DOHH2 (cell line): ENCODE measurements around the gene AUTS2.

Experiments
- H3F3A ChIP-seq: fragments of 200-600 bp; sonication (generic), shearing (Covaris generic); 2 replicates; pipeline ENCODE4 v1.6.0; 2016; ENCODE audit warnings: antibody characterized with exemption, mild to moderate bottlenecking; ENCODE audit not compliant: control insufficient read depth, insufficient read depth
- H3K27ac ChIP-seq: fragments of 200-600 bp; sonication (generic); 2 replicates; pipeline ENCODE4 v1.5.1; 2014; ENCODE audit warnings: low read depth, mild to moderate bottlenecking, low read length, moderate library complexity
- H3K27me3 ChIP-seq: fragments of 200-600 bp; sonication (generic); 2 replicates; pipeline ENCODE4 v1.6.1; 2014; ENCODE audit warnings: mild to moderate bottlenecking, low read length, mixed read lengths; ENCODE audit not compliant: control insufficient read depth
- H3K36me3 ChIP-seq: fragments of 200-600 bp; sonication (generic); 2 replicates; pipeline ENCODE4 v1.6.1; 2014; ENCODE audit warnings: mild to moderate bottlenecking, low read length, moderate library complexity, mixed read lengths; ENCODE audit not compliant: control insufficient read depth
- H3K4me1 ChIP-seq: fragments of 200-600 bp; sonication (generic); 2 replicates; pipeline ENCODE4 v1.6.1; 2014; ENCODE audit warnings: mild to moderate bottlenecking, low read length, mixed read lengths; ENCODE audit not compliant: control insufficient read depth
- H3K4me2 ChIP-seq: fragments of 200-600 bp; sonication (generic); 2 replicates; pipeline ENCODE4 v1.6.0; 2014; ENCODE audit warnings: mild to moderate bottlenecking, low read length, moderate library complexity
- H3K4me3 ChIP-seq: fragments of 200-600 bp; sonication (generic); 2 replicates; pipeline ENCODE4 v1.5.1; 2014; ENCODE audit warnings: mild to moderate bottlenecking, low read length, mixed read lengths
- H3K79me2 ChIP-seq: fragments of 200-600 bp; sonication (generic); 2 replicates; pipeline ENCODE4 v1.6.1; 2014; ENCODE audit warnings: mild to moderate bottlenecking, low read length, mixed read lengths; ENCODE audit not compliant: control insufficient read depth
- H3K9me2 ChIP-seq: fragments of 200-600 bp; sonication (generic); replicated peaks from 2 replicates; pipeline ENCODE4 v1.6.1; 2014; ENCODE audit warnings: mild to moderate bottlenecking, low read length, mixed read lengths; ENCODE audit not compliant: control insufficient read depth
- H3K9me3 ChIP-seq: fragments of 200-600 bp; sonication (generic); 2 replicates; pipeline ENCODE4 v1.6.1; 2014; ENCODE audit warnings: antibody characterized with exemption, low read length, mixed read lengths; ENCODE audit not compliant: control insufficient read depth, insufficient read depth
- H4K20me1 ChIP-seq: fragments of 200-600 bp; sonication (generic); 2 replicates; pipeline ENCODE4 v1.6.0; 2014; ENCODE audit warnings: low read depth, mild to moderate bottlenecking, antibody characterized with exemption, low read length, moderate library complexity; ENCODE audit not compliant: control insufficient read depth, insufficient read depth
- EZH2phosphoT487 ChIP-seq: fragments of 200-600 bp; sonication (generic); IDR thresholded peaks from 2 replicates; pipeline ENCODE4 v1.6.1; 2017; ENCODE audit warnings: borderline replicate concordance, mild to moderate bottlenecking, antibody characterized with exemption, low read length, moderate library complexity, mixed read lengths
- TF ChIP-seq, protein P1 (sequence below): fragments of 200-600 bp; sonication (generic); IDR thresholded peaks from one replicate; pipeline ENCODE4 v1.5.1; 2014; ENCODE audit warnings: antibody characterized with exemption, mild to moderate bottlenecking, low read depth, low read length; ENCODE audit not compliant: poor library complexity, severe bottlenecking

AUTS2 gene

DNA sequence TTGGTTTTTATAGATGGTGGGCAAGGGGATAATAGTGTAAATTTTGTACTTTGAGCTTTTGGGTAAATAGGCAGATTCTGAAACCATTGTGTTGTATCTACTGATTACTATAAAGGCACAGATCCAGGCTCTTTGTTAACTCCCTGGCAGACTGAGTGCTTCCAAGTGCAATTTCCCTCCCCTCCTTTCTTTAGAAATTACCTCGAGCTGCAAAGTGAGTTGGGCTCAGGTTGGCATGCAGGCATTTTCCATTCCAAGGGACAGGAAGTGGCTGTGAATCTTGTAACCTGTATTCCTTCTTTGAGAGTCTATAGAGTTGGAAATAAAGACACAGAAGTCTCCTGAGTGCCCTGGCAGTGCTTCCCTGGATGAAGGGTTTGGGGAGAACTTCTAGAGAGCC lies 1039.5 kb downstream of the AUTS2 start:
- Histone ChIP-seq H3K4me2 (no peak overlapping the region), H3K79me2 (no peaks in the 10 kb centered on the region), H3K27ac (no peak overlapping the region), H3K9me3 (no peaks in the 10 kb centered on the region), H3K4me1 (no peaks in the 10 kb centered on the region), H3K27me3 (no peaks in the 10 kb centered on the region), H3K4me3 (no peak overlapping the region), H3K9me2 (no peaks in the 10 kb centered on the region), H3K36me3 (no peaks in the 10 kb centered on the region), H4K20me1 (no peaks in the 10 kb centered on the region), H3F3A (no peaks in the 10 kb centered on the region)
- TF ChIP-seq EZH2phosphoT487: no peak

DNA sequence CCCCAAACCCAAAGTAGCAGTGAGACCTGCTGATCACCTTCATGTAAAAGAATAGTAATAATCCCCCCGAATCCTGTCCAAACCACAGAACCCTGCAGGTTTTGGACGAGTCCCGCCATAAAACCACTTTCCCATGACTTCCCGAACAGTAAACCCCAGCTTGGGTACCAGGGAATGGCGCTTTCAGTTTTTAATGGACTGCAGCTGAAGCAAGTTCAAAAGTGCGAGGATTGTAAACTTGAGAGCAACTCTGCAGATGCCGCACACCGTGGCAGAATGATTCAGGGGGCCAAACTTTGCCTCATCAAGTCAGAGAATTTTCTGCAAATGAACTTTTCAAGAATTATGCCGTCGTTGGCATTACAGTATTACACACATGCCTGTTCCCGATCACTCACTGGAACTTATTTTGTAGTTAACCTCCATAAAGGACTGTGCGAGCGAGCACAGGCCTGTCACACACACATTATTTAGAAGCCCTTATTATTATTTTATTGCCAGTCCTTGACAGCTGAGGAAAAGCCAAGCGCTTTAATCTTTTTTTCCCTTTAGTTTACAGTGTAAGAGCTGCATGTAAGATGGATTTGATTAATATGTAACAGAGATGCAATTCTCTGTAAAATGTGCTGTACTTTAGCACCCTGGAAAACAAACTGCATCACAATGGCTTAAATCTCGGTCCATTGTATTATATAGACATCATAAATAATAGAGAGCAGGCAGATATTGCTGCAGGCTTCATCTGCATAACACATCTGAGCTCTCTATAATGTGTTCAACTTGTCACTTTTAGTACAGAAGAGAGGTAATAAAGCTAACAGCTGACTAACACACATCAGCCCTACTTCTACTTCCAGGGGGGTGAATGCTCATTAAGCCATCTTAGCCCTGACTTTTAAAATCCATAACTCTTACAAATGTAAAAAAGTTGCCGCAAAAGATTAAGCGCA lies 1040.2 kb downstream of the AUTS2 start:
- H4K20me1 ChIP-seq: no peaks in the 10 kb centered on the region
- H3K4me3 ChIP-seq: no peak overlapping the region
- no peaks in the 10 kb centered on the region for H3F3A ChIP-seq
- no peaks in the 10 kb centered on the region for H3K79me2 ChIP-seq
- H3K27me3 ChIP-seq: no peaks in the 10 kb centered on the region
- no peak overlapping the region for H3K27ac ChIP-seq
- no peak overlapping the region for H3K4me2 ChIP-seq
- H3K9me3 ChIP-seq: no peaks in the 10 kb centered on the region
- no peaks in the 10 kb centered on the region for H3K4me1 ChIP-seq
- no peak for TF ChIP-seq EZH2phosphoT487
- TF ChIP-seq, protein P1, sequence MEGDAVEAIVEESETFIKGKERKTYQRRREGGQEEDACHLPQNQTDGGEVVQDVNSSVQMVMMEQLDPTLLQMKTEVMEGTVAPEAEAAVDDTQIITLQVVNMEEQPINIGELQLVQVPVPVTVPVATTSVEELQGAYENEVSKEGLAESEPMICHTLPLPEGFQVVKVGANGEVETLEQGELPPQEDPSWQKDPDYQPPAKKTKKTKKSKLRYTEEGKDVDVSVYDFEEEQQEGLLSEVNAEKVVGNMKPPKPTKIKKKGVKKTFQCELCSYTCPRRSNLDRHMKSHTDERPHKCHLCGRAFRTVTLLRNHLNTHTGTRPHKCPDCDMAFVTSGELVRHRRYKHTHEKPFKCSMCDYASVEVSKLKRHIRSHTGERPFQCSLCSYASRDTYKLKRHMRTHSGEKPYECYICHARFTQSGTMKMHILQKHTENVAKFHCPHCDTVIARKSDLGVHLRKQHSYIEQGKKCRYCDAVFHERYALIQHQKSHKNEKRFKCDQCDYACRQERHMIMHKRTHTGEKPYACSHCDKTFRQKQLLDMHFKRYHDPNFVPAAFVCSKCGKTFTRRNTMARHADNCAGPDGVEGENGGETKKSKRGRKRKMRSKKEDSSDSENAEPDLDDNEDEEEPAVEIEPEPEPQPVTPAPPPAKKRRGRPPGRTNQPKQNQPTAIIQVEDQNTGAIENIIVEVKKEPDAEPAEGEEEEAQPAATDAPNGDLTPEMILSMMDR: no peak
- H3K9me2 ChIP-seq: no peaks in the 10 kb centered on the region
- H3K36me3 ChIP-seq: no peaks in the 10 kb centered on the region

GRCh38 chr7:70640266-70640833 lies 1042.1 kb downstream of the AUTS2 start:
- Histone ChIP-seq H3K27ac (no peak overlapping the region), H3F3A (no peaks in the 10 kb centered on the region)
- no peak for TF ChIP-seq EZH2phosphoT487
- TF ChIP-seq, protein P1: no peak

GRCh38 chr7:70641882-70642281 lies 1043.6 kb downstream of the AUTS2 start:
- TF ChIP-seq, protein P1: no peak
- no peak for TF ChIP-seq EZH2phosphoT487
- H3K27ac ChIP-seq: no peak overlapping the region
- H3F3A ChIP-seq: no peaks in the 10 kb centered on the region
- no peak overlapping the region for H3K4me3 ChIP-seq
- H3K27me3 ChIP-seq: no peaks in the 10 kb centered on the region
- no peaks in the 10 kb centered on the region for H4K20me1 ChIP-seq
- no peaks in the 10 kb centered on the region for H3K9me2 ChIP-seq
- no peaks in the 10 kb centered on the region for H3K4me1 ChIP-seq
- H3K79me2 ChIP-seq: no peaks in the 10 kb centered on the region
- no peaks in the 10 kb centered on the region for H3K9me3 ChIP-seq
- no peak overlapping the region for H3K4me2 ChIP-seq
- H3K36me3 ChIP-seq: no peaks in the 10 kb centered on the region

More at GRCh38 chr7:70640266-70640833, 1042.1 kb downstream of the AUTS2 start:
- Histone ChIP-seq H3K9me3 (no peaks in the 10 kb centered on the region), H3K4me1 (no peaks in the 10 kb centered on the region), H3K4me2 (no peak overlapping the region), H4K20me1 (no peaks in the 10 kb centered on the region), H3K36me3 (no peaks in the 10 kb centered on the region), H3K27me3 (no peaks in the 10 kb centered on the region), H3K9me2 (no peaks in the 10 kb centered on the region), H3K79me2 (no peaks in the 10 kb centered on the region), H3K4me3 (no peak overlapping the region)
